ENCODE measurements around the gene RBM33. TPM values are rescaled to one million over a fixed set of nuclear protein-coding genes. Genes with fewer than 3 reads are reported as not detected.

Gene RBM33
- total and polyA plus RNA-seq, 2 donors from 2014 or later, result 9.8 to 78.7 TPM

- intact Hi-C loops (cut with DNase I), result no loop called here
- peaks cover 0 to 38% (median 7%) of the 10 kb centered on the region in 3 donors for H3K4me1 ChIP-seq (ENCODE audit: control insufficient read depth in 2 of 3, insufficient read depth in 2 of 3, low read depth in 1 of 3, low read length in 3 of 3)
- H3K9me3 ChIP-seq (ENCODE audit: control insufficient read depth in 2 of 3, insufficient read depth in 1 of 3, low read length in 3 of 3), result peaks cover 0 to 6% (median 0%) of the 10 kb centered on the region in 3 donors
- no peaks in the 10 kb centered on the region for H3K27me3 ChIP-seq (ENCODE audit: control insufficient read depth, insufficient read depth, low read length)
- H3K9ac ChIP-seq (ENCODE audit: low read length in 3 of 3), result no peak overlapping the region
- peaks cover 0 to 1% (median 0%) of the 10 kb centered on the region in 3 donors for H3K36me3 ChIP-seq (ENCODE audit: control insufficient read depth in 2 of 3, insufficient read depth in 3 of 3, low read length in 3 of 3)
- H3K27ac ChIP-seq (ENCODE audit: low read depth in 2 of 2, low read length in 2 of 2), result no peak overlapping the region
- FAIRE-seq, result no peak
- no peak for DNase-seq
- TF ChIP-seq, protein P1, sequence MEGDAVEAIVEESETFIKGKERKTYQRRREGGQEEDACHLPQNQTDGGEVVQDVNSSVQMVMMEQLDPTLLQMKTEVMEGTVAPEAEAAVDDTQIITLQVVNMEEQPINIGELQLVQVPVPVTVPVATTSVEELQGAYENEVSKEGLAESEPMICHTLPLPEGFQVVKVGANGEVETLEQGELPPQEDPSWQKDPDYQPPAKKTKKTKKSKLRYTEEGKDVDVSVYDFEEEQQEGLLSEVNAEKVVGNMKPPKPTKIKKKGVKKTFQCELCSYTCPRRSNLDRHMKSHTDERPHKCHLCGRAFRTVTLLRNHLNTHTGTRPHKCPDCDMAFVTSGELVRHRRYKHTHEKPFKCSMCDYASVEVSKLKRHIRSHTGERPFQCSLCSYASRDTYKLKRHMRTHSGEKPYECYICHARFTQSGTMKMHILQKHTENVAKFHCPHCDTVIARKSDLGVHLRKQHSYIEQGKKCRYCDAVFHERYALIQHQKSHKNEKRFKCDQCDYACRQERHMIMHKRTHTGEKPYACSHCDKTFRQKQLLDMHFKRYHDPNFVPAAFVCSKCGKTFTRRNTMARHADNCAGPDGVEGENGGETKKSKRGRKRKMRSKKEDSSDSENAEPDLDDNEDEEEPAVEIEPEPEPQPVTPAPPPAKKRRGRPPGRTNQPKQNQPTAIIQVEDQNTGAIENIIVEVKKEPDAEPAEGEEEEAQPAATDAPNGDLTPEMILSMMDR (IDR thresholded peaks at IDR 0.05; ENCODE audit: borderline replicate concordance, extremely low read depth, insufficient read depth), result no peak
- no peak overlapping the region for H3K4me3 ChIP-seq (ENCODE audit: low read length in 3 of 3)
These were observed 9.3 kb downstream of the RBM33 start for GRCh38 chr7:155653803-155654202.

DNA sequence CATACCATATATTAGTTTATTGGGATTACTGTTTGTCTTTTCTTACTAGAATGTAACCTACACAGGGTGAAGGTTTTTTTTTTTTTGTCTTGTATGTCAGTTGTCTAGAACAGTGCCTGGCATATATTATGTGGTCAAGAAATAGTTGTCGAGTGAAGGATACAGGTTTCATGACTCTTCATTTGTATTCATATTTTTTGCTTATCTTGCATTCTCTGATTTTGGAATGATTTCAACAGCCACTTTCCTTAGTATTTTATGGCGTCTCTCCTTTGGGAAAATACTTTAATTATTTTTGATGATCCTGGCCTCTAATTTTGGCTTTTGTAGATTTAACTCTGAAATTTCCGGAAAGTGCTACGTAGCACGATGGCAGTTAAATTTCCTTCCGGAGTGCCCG is 12.4 kb downstream of the RBM33 start:
- no peaks in the 10 kb centered on the region for H3K27me3 ChIP-seq (ENCODE audit: control insufficient read depth, insufficient read depth, low read length)
- peaks cover 0 to 35% (median 5%) of the 10 kb centered on the region in 3 donors for H3K4me1 ChIP-seq (ENCODE audit: control insufficient read depth in 2 of 3, insufficient read depth in 2 of 3, low read depth in 1 of 3, low read length in 3 of 3)
- no peak overlapping the region for H3K4me3 ChIP-seq (ENCODE audit: low read length in 3 of 3)
- no peaks in the 10 kb centered on the region for H3K36me3 ChIP-seq (ENCODE audit: control insufficient read depth in 2 of 3, insufficient read depth in 3 of 3, low read length in 3 of 3)
- DNase-seq, result no peak
- H3K9ac ChIP-seq (ENCODE audit: low read length in 3 of 3), result no peak overlapping the region
- H3K27ac ChIP-seq (ENCODE audit: low read depth in 2 of 2, low read length in 2 of 2), result no peak overlapping the region
- no peak for FAIRE-seq
- intact Hi-C loops (cut with DNase I), result no loop called here
- H3K9me3 ChIP-seq (ENCODE audit: control insufficient read depth in 2 of 3, insufficient read depth in 1 of 3, low read length in 3 of 3), result no peaks in the 10 kb centered on the region
- TF ChIP-seq, protein P1 (IDR thresholded peaks at IDR 0.05; ENCODE audit: borderline replicate concordance, extremely low read depth, insufficient read depth), result no peak

- no peak overlapping the region for H3K27ac ChIP-seq (ENCODE audit: low read depth in 2 of 2, low read length in 2 of 2)
- TF ChIP-seq, protein P1 (IDR thresholded peaks at IDR 0.05; ENCODE audit: borderline replicate concordance, extremely low read depth, insufficient read depth), result no peak
- peaks cover 0 to 16% (median 4%) of the 10 kb centered on the region in 3 donors for H3K4me1 ChIP-seq (ENCODE audit: control insufficient read depth in 2 of 3, insufficient read depth in 2 of 3, low read depth in 1 of 3, low read length in 3 of 3)
- no peaks in the 10 kb centered on the region for H3K27me3 ChIP-seq (ENCODE audit: control insufficient read depth, insufficient read depth, low read length)
- no peak for DNase-seq
- no peak overlapping the region for H3K9ac ChIP-seq (ENCODE audit: low read length in 3 of 3)
- H3K36me3 ChIP-seq (ENCODE audit: control insufficient read depth in 2 of 3, insufficient read depth in 3 of 3, low read length in 3 of 3), result peaks cover 0 to 2% (median 0%) of the 10 kb centered on the region in 3 donors
- no peaks in the 10 kb centered on the region for H3K9me3 ChIP-seq (ENCODE audit: control insufficient read depth in 2 of 3, insufficient read depth in 1 of 3, low read length in 3 of 3)
- no peak for FAIRE-seq
- intact Hi-C loops (cut with DNase I), result no loop called here
- H3K4me3 ChIP-seq (ENCODE audit: low read length in 3 of 3), result no peak overlapping the region
These were observed 15.7 kb downstream of the RBM33 start for GRCh38 chr7:155660059-155660757.
